Ishikawa (cell line): ENCODE data around the gene FAM219A.

Experiments
- EP300 ChIP-seq: IDR thresholded peaks from 2 replicates; pipeline ENCODE4 v1.6.1; 2012; ENCODE audit warnings: borderline replicate concordance
- NFIC ChIP-seq: IDR thresholded peaks from 2 replicates; pipeline ENCODE4 v1.6.1; 2012

- TF ChIP-seq NFIC = no peak
- no peak for TF ChIP-seq EP300
Measured at GRCh38 chr9:34498553-34498952, 40.2 kb upstream of the FAM219A start.
